ENCODE data around the gene TSNAXIP1.

Gene TSNAXIP1

DNA sequence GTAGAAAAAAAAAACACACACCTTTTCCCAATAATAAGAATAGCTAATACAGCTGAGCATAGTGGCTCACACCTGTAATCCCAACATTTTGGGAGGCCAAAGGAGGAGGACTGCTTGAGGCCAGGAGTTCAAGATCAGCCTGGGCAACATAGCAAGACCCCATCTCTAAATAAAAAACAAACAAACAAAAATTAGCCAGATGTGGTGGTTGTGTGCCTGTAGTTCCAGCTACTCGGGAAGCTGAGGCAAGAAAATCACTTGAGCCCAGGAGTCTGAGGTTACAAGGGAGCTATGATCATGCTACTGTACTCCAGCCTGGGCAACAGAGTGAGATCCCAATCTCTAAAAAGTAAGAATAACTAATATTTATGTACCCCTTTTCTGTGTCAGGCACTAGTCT is 44.8 kb upstream of the TSNAXIP1 start:
- no peak overlapping the region for H3K27ac Mint-ChIP-seq
- TF ChIP-seq, protein P1, sequence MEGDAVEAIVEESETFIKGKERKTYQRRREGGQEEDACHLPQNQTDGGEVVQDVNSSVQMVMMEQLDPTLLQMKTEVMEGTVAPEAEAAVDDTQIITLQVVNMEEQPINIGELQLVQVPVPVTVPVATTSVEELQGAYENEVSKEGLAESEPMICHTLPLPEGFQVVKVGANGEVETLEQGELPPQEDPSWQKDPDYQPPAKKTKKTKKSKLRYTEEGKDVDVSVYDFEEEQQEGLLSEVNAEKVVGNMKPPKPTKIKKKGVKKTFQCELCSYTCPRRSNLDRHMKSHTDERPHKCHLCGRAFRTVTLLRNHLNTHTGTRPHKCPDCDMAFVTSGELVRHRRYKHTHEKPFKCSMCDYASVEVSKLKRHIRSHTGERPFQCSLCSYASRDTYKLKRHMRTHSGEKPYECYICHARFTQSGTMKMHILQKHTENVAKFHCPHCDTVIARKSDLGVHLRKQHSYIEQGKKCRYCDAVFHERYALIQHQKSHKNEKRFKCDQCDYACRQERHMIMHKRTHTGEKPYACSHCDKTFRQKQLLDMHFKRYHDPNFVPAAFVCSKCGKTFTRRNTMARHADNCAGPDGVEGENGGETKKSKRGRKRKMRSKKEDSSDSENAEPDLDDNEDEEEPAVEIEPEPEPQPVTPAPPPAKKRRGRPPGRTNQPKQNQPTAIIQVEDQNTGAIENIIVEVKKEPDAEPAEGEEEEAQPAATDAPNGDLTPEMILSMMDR (IDR thresholded peaks at IDR 0.05; ENCODE audit: unreplicated experiment in 3 of 3): no peak
- H3K4me3 Mint-ChIP-seq: no peak overlapping the region
- H3K4me1 Mint-ChIP-seq: peaks cover 11% of the 10 kb centered on the region
- H3K36me3 Mint-ChIP-seq (ENCODE audit: low read depth): peaks cover 34% of the 10 kb centered on the region
- H3K27me3 Mint-ChIP-seq (ENCODE audit: low read depth): no peaks in the 10 kb centered on the region
- H3K9me3 Mint-ChIP-seq: no peaks in the 10 kb centered on the region

DNA sequence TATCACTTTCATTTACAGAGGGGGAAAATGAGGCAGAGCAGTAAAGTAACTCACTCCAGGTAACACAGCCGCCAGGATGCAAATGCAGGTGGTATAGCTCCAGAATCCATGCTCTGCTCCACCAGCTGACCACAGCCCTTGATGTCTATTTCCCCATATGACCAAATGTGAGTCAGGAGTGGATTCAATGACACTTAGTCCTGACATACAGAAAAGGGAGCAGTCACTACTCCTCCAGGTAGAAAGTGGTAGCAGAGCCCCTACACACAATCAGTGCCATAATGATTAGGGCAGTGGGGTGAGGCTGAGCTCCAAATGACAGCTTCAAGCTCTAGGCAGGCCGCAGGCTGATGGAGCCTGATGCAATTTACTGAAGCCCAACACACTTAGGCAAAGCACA is 44.3 kb upstream of the TSNAXIP1 start:
- Mint-ChIP-seq H3K27ac (no peak overlapping the region), H3K9me3 (no peaks in the 10 kb centered on the region), H3K27me3 (ENCODE audit: low read depth) (no peaks in the 10 kb centered on the region)

DNA sequence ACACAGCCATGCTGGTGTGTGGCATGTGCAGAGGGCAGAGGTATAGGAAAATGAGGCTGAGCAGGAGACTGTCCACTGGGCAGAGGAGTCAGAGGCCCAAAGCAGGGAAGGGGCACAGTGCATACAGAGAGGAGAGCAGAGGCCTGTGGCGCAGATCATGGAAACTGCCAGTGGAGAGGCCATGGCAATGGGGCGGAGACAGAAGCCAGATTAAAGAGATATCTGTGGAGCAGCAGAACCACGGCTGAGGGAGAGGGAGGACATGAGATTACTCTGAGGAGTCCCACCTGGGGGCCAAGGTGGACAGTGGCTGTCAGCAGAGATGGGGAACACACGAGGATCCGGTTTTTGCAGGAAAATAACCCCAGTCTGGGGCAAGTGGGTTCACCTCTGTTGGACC is 43.6 kb upstream of the TSNAXIP1 start:
- Mint-ChIP-seq H3K4me1 (peaks cover 11% of the 10 kb centered on the region), H3K27ac (no peak overlapping the region), H3K36me3 (ENCODE audit: low read depth) (peaks cover 32% of the 10 kb centered on the region), H3K4me3 (no peak overlapping the region), H3K27me3 (ENCODE audit: low read depth) (no peaks in the 10 kb centered on the region), H3K9me3 (no peaks in the 10 kb centered on the region)
- TF ChIP-seq, protein P1 (IDR thresholded peaks at IDR 0.05; ENCODE audit: unreplicated experiment in 3 of 3): no peak

More for the DNA sequence above, 44.3 kb upstream of the TSNAXIP1 start:
- peaks cover 11% of the 10 kb centered on the region for H3K4me1 Mint-ChIP-seq
- TF ChIP-seq, protein P1 (IDR thresholded peaks at IDR 0.05; ENCODE audit: unreplicated experiment in 3 of 3): no peak
- peaks cover 35% of the 10 kb centered on the region for H3K36me3 Mint-ChIP-seq (ENCODE audit: low read depth)
- no peak overlapping the region for H3K4me3 Mint-ChIP-seq

DNA sequence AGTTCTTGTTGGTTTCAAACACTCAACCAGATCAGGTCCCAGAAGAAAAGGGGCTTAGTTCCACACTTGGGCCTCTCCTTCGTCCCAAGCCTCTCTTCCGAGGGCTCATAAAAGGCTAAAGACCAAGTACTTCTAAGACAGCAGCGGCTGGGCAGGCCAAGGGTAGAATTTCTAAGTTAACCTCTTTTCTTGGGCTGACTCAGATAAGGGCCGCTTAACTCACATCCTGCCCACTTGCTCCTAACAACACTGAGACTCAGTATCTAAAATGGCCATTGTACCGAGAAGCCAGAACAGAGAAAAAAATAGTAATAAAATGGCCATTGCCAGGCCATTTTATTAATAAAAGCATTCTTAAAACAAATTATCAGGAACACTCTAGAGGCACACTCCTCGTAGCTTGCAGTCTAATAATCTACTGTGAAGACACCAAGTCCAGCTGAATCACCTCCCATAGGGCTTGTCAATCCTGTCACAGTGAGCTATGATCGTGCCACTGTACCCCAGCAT is 42.5 kb upstream of the TSNAXIP1 start:
- Mint-ChIP-seq H3K36me3 (ENCODE audit: low read depth) (peaks cover 31% of the 10 kb centered on the region), H3K9me3 (no peaks in the 10 kb centered on the region), H3K4me1 (peaks cover 11% of the 10 kb centered on the region), H3K4me3 (no peak overlapping the region), H3K27me3 (ENCODE audit: low read depth) (no peaks in the 10 kb centered on the region), H3K27ac (no peak overlapping the region)
- TF ChIP-seq, protein P1 (IDR thresholded peaks at IDR 0.05; ENCODE audit: unreplicated experiment in 3 of 3): no peak

DNA sequence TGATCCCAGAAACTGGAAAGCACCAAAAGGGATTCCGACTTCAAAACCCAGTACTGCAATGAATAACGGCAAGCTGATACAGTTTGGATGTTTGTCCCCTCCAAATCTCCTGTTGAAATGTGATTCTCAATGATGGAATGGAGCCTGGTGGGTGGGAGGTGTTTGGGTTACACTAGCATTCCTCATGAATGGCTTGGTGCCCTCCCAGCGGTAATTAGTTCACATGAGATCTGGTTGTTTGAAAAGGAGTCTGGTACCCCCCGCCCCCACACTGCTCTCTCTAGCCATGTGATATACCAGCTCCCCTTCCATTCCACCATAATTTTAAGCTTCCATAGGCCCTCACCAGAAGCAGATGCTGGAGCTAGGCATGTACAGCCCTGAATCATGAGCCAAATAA is 40.4 kb upstream of the TSNAXIP1 start:
- Mint-ChIP-seq H3K4me3 (no peak overlapping the region), H3K27ac (peak overlapping the region in 1 of 3 experiments; percentile 25), H3K27me3 (ENCODE audit: low read depth) (no peaks in the 10 kb centered on the region), H3K36me3 (ENCODE audit: low read depth) (peaks cover 37% of the 10 kb centered on the region), H3K9me3 (no peaks in the 10 kb centered on the region), H3K4me1 (peaks cover 11% of the 10 kb centered on the region)
- TF ChIP-seq, protein P1 (IDR thresholded peaks at IDR 0.05; ENCODE audit: unreplicated experiment in 3 of 3): no peak

DNA sequence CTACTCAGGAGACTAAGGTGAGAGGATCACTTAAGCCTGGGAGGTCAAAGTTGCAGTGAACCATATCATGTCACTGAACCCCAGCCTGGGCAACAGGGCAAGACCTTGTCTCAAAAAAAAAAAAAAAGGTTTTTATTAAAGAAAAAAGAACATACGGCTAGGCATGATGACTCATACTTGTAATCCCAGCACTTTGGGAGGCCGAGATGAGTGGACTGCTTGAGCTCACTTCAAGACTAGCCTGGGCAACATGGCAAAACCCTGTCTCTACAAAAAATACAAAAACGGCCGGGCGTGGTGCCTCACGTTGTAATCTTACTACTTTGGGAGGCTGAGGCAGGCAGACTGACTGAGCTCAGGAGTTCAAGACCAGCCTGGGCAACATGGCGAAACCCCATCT is 38.7 kb upstream of the TSNAXIP1 start:
- Mint-ChIP-seq H3K4me1 (peaks cover 11% of the 10 kb centered on the region), H3K27ac (no peak overlapping the region), H3K4me3 (no peak overlapping the region), H3K9me3 (no peaks in the 10 kb centered on the region), H3K36me3 (ENCODE audit: low read depth) (peaks cover 45% of the 10 kb centered on the region), H3K27me3 (ENCODE audit: low read depth) (no peaks in the 10 kb centered on the region)
- TF ChIP-seq, protein P1 (IDR thresholded peaks at IDR 0.05; ENCODE audit: unreplicated experiment in 3 of 3): no peak

All from nephron (organoid).